Neural progenitor cell (in vitro differentiated cells): Measurements from ENCODE around the gene NNMT. TPM values are rescaled to one million over a fixed set of nuclear protein-coding genes. Genes with fewer than 3 reads are reported as not detected.

Experiments
- DNase-seq: peaks from one replicate; pipeline ENCODE4 v3.0.0-alpha.2; 2016; ENCODE audit warnings: low spot score
- H2AFZ ChIP-seq: fragments of 200-600 bp; sonication (generic); replicated peaks from 2 replicates; pipeline ENCODE4 v1.6.1; 2016; ENCODE audit warnings: antibody characterized with exemption
- H3F3A ChIP-seq: fragments of 200-600 bp; sonication (generic); 2 replicates; pipeline ENCODE4 v1.6.1; 2016; ENCODE audit warnings: antibody characterized with exemption, low read depth
- H3K27ac ChIP-seq: fragments of 200-600 bp; sonication (generic); 2 replicates; pipeline ENCODE4 v1.5.1; 2016; ENCODE audit warnings: mild to moderate bottlenecking
- H3K27me3 ChIP-seq: fragments of 200-600 bp; sonication (generic); 2 replicates; pipeline ENCODE4 v1.6.1; 2016; ENCODE audit warnings: mild to moderate bottlenecking, moderate library complexity
- H3K36me3 ChIP-seq: fragments of 200-600 bp; sonication (generic); 2 replicates; pipeline ENCODE4 v1.5.1; 2016
- H3K4me1 ChIP-seq: fragments of 200-600 bp; sonication (generic); 2 replicates; pipeline ENCODE4 v1.6.1; 2016; ENCODE audit warnings: mixed run types
- H3K4me2 ChIP-seq: fragments of 200-600 bp; sonication (generic); 2 replicates; pipeline ENCODE4 v1.6.1; 2016
- H3K4me3 ChIP-seq: fragments of 200-600 bp; sonication (generic); 2 replicates; pipeline ENCODE4 v1.5.1; 2016
- H3K79me2 ChIP-seq: fragments of 200-600 bp; sonication (generic); 2 replicates; pipeline ENCODE4 v1.6.1; 2016; ENCODE audit warnings: low read depth
- H3K9ac ChIP-seq: fragments of 200-600 bp; sonication (generic); 2 replicates; pipeline ENCODE4 v1.6.1; 2016
- H3K9me3 ChIP-seq: fragments of 200-600 bp; sonication (generic); 2 replicates; pipeline ENCODE4 v1.5.1; 2016; ENCODE audit warnings: low read depth
- H4K20me1 ChIP-seq: fragments of 200-600 bp; sonication (generic); 2 replicates; pipeline ENCODE4 v1.6.1; 2016; ENCODE audit warnings: low read depth
- H3K27ac Mint-ChIP-seq: 3 replicates; pipeline ENCODE4 v1.8.0; 2021; ENCODE audit warnings: mixed read lengths
- H3K27me3 Mint-ChIP-seq: 2 replicates; pipeline ENCODE4 v1.8.0; 2022; ENCODE audit warnings: low read depth, mild to moderate bottlenecking, inconsistent platforms, moderate library complexity, mixed read lengths; ENCODE audit not compliant: insufficient read depth
- H3K36me3 Mint-ChIP-seq: 3 replicates; pipeline ENCODE4 v1.8.0; 2021; ENCODE audit warnings: mixed read lengths
- H3K4me1 Mint-ChIP-seq: 3 replicates; pipeline ENCODE4 v1.8.0; 2021; ENCODE audit warnings: mixed read lengths
- H3K4me3 Mint-ChIP-seq: 3 replicates; pipeline ENCODE4 v1.8.0; 2021; ENCODE audit warnings: mild to moderate bottlenecking, moderate library complexity, mixed read lengths
- H3K9me3 Mint-ChIP-seq: 3 replicates; pipeline ENCODE4 v1.8.0; 2020; ENCODE audit warnings: mixed read lengths
- CTCF ChIP-seq: fragments of 200-600 bp; sonication (generic); IDR thresholded peaks from 2 replicates; pipeline ENCODE4 v1.5.1; 2017; ENCODE audit warnings: antibody characterized with exemption, mild to moderate bottlenecking
- EZH2 ChIP-seq: fragments of 200-600 bp; sonication (generic); IDR thresholded peaks from 2 replicates; pipeline ENCODE4 v1.6.1; 2017; ENCODE audit warnings: antibody characterized with exemption, mild to moderate bottlenecking, moderate library complexity
- EZH2phosphoT487 ChIP-seq: fragments of 200-600 bp; sonication (generic); IDR thresholded peaks from 2 replicates; pipeline ENCODE4 v1.6.1; 2017; ENCODE audit warnings: antibody characterized with exemption
- total RNA-seq: library from RNA; depleted of rRNA; stranded (reverse); fragments of >200 nt; gene quantifications from 2 replicates; pipeline ENCODE4 v1.2.3, GENCODE V29; 2015; ENCODE audit warnings: low replicate concordance

Gene NNMT
- total RNA-seq, 1 donor from 2014 or later: not detected

GRCh38 chr11:114253771-114254170 lies 42.4 kb upstream of the NNMT start:
- Histone ChIP-seq H3K27me3 (no peaks in the 10 kb centered on the region), H3F3A (peaks cover 34% of the 10 kb centered on the region), H3K9ac (no peak overlapping the region), H4K20me1 (peaks cover 9% of the 10 kb centered on the region), H3K79me2 (no peaks in the 10 kb centered on the region), H3K36me3 (no peaks in the 10 kb centered on the region), H3K4me1 (peaks cover 73% of the 10 kb centered on the region), H2AFZ (no peak overlapping the region), H3K27ac (no peak overlapping the region), H3K9me3 (no peaks in the 10 kb centered on the region), H3K4me2 (no peak overlapping the region), H3K4me3 (no peak overlapping the region)
- TF ChIP-seq EZH2: no peak
- no peak for TF ChIP-seq CTCF
- TF ChIP-seq EZH2phosphoT487: no peak
- DNase-seq: no peak
- Mint-ChIP-seq H3K36me3 (peaks cover 24% of the 10 kb centered on the region), H3K4me1 (peaks cover 75% of the 10 kb centered on the region), H3K9me3 (no peaks in the 10 kb centered on the region), H3K27me3 (peaks cover 6% of the 10 kb centered on the region), H3K4me3 (no peak overlapping the region), H3K27ac (peak overlapping the region; percentile 43)

GRCh38 chr11:114254571-114255146 lies 41.5 kb upstream of the NNMT start:
- TF ChIP-seq EZH2 (no peak), CTCF (no peak), EZH2phosphoT487 (no peak)
- no peak overlapping the region for H3K4me3 Mint-ChIP-seq

DNA sequence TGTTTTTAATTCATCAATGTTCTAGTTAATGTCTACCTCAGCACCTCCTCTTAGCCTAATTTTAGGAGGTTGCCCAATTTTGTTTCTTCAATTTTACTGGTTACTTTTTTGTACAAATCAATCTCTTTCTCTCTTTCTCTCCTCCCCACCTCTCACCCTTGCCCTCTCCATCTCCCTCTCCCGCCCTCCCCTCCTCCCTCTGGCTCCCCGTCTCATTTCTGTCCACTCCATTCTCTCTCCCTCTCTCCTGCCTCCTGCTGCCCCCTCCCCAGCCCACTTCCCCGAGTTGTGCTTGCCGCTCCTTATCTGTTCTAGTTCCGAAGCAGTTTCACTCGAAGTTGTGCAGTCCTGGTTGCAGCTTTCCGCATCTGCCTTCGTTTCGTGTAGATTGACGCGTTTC lies 40.9 kb upstream of the NNMT start:
- H3K9me3 Mint-ChIP-seq: no peaks in the 10 kb centered on the region
- H3K4me1 Mint-ChIP-seq: peaks cover 87% of the 10 kb centered on the region
- TF ChIP-seq EZH2phosphoT487: no peak
- TF ChIP-seq EZH2: no peak
- TF ChIP-seq CTCF: no peak
- peaks cover 17% of the 10 kb centered on the region for H3K36me3 Mint-ChIP-seq
- Histone ChIP-seq H3K4me1 (peaks cover 88% of the 10 kb centered on the region), H3K4me3 (no peak overlapping the region), H2AFZ (no peak overlapping the region), H3K36me3 (no peaks in the 10 kb centered on the region), H3K79me2 (no peaks in the 10 kb centered on the region), H3K4me2 (peak overlapping the region; percentile 70), H3K9me3 (no peaks in the 10 kb centered on the region), H4K20me1 (peaks cover 9% of the 10 kb centered on the region), H3K27ac (peak overlapping the region; percentile 87), H3F3A (peaks cover 37% of the 10 kb centered on the region), H3K9ac (no peak overlapping the region), H3K27me3 (no peaks in the 10 kb centered on the region)
- peak overlapping the region; percentile 42 for H3K4me3 Mint-ChIP-seq
- peak overlapping the region; percentile 62 for H3K27ac Mint-ChIP-seq
- H3K27me3 Mint-ChIP-seq: peaks cover 10% of the 10 kb centered on the region
- no peak for DNase-seq

More at GRCh38 chr11:114254571-114255146, 41.5 kb upstream of the NNMT start:
- H3K79me2 ChIP-seq: no peaks in the 10 kb centered on the region
- no peaks in the 10 kb centered on the region for H3K9me3 Mint-ChIP-seq
- H3K9ac ChIP-seq: no peak overlapping the region
- H3K4me1 Mint-ChIP-seq: peaks cover 82% of the 10 kb centered on the region
- H3K4me2 ChIP-seq: no peak overlapping the region
- peaks cover 8% of the 10 kb centered on the region for H3K27me3 Mint-ChIP-seq
- no peak for DNase-seq
- H3K4me3 ChIP-seq: no peak overlapping the region
- peaks cover 23% of the 10 kb centered on the region for H3K36me3 Mint-ChIP-seq
- no peaks in the 10 kb centered on the region for H3K36me3 ChIP-seq
- H3F3A ChIP-seq: peaks cover 37% of the 10 kb centered on the region
- H3K27ac ChIP-seq: no peak overlapping the region
- no peaks in the 10 kb centered on the region for H3K27me3 ChIP-seq
- peak overlapping the region; percentile 80 for H3K27ac Mint-ChIP-seq
- no peaks in the 10 kb centered on the region for H3K9me3 ChIP-seq
- peaks cover 82% of the 10 kb centered on the region for H3K4me1 ChIP-seq
- peaks cover 9% of the 10 kb centered on the region for H4K20me1 ChIP-seq
- no peak overlapping the region for H2AFZ ChIP-seq
